Dedifferentiated amniotic fluid mesenchymal stem cell (primary cell): Measurements from ENCODE around the gene SYNGAP1.
"Not testable (repeated sequence)": the region's sequence is repeated elsewhere in the genome, so short reads cannot be mapped to it uniquely, and the experiment has no call there.

Experiments used
- DNase-seq: peaks from one replicate; pipeline ENCODE4 v3.0.0-alpha.2; 2016; ENCODE audit errors: extremely low spot score

Gene SYNGAP1

DNA sequence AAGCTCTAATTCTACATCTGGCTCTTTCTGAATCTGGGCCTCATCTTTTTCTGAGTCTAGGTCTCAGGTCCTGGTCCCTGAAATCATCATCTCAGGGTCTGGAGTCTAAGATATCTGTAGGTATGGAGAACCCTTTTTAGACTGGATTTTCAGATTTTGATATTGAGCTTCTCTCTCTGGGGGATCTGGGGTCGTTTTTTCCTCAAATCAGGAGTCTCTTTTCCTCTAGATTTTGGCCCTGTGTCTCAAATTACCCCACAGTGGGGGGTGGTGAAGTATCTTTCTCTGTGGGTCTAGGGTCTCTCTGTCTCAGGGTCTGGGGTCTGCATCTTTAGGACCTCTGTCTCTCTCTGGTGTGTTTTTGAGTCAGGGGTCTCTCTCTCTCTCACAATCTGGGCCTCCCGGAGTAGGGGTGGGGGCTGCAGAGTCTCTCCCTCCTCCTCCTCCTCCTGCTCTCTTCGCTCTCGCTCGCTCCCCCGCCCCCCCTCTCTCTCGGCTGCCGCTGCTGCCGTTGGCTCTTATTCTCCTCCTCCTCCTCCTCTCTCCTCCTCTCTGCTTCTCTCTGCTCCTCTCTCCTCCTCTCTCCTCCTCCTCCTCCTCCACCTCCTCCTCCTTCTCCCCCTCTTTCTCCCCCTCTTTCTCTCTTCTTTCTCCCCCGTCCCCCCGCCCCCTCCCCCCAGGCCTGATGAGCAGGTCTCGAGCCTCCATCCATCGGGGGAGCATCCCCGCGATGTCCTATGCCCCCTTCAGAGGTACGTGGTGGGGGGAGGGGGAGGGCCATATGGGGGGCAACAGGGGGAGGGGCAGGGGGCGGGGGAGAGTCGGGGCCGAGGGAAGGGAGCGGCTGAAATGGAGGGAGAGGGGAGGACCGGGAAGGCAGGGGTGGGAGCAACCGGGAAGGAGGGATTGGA is at the start of gene SYNGAP1:
Gene SYNGAP1 (plus strand): TSS at position 486 of the 911 bp plus-strand sequence. CDS start 200 bp downstream, at position 686.
- peak; percentile 32 for DNase-seq

DNA sequence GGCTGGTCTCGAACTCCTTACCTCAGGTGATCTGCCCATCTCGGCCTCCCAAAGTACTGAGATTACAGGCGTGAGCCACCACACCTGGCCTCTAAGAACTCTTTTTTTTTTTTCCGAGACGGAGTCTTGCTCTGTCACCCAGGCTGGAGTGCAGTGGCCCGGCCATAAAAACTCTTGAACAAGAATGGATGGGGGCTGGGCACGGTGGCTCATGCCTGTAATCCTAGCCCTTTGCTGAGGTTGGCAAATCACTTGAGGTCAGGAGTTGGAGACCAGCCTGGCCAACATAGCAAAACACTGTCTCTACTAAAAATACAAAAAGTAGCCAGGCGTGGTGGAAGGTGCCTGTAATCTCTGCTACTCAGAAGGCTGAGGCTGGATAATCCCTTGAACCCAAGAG is 48.0 kb upstream of the SYNGAP1 start:
- not testable (repeated sequence) for DNase-seq

DNA sequence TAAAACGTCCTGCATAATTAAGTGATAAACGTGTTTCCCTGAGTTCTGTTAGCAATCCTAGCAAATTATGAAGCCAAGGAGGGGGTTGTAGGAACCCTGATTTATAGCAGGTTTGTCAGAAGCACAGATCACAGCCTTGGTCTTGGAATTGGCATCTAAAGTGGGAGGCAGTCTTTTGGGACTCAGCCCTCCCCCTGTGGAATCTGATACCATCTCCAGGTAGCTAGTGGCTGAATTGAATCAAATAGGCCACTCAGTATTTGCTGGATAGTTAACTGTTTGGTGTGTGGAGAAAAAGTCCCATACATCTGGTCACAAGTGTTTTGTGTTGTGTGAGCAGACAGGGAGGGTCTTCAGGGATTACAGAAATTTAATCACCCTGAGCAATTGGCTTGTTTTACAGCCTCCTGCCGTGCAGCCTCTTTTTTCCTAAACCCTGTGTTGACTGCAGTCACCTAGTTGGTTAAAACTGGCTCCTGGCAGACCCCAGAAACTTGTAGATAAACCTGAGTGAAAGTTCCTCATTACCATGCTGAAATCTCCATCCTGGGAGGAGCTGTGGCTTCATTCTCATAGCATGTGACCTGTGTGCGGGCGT is 47.2 kb upstream of the SYNGAP1 start:
- no peak for DNase-seq

DNA sequence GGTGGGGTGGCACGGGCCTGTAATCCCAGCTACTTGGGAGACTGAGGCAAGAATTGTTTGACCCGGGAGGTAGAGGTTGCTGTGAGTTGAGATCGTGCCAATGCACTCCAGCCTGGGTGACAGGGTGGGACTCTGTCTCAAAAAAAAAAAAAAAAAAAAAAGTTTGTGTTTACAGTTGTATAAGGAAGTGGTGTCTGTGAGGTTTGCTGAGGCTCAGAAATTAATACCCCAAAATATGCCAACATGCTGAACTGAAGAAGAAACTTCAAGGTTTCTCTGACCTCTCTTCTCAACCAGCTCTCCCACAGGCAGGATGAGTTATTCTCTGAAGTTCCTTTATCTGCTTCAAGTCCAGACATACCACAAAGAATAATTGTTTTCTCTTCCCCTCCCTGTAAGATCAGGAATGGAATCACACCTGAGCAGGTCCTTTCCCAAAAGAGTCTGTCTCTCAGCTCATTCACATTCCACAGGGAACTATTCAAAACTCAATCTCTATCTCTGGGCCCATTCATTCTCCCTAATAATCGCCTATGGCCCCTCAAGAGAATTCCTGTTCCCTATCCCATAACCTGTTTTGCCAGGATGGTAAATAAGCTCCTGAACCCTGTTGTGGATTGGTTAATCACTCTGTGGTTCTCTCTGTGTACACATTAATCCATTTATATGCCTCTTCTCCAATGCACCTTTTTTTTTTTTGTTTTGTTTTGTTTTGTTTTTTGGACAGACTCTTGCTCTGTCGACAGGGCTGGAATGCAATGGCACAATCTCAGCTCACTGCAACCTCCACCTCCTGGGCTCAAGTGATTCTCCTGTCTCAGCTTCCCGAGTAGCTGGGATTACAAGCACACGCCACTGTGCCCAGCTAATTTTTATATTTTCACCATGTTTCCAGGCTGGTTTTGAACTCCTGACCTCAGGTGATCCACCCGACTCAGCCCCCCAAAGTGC is 45.6 kb upstream of the SYNGAP1 start:
- DNase-seq: no peak

DNA sequence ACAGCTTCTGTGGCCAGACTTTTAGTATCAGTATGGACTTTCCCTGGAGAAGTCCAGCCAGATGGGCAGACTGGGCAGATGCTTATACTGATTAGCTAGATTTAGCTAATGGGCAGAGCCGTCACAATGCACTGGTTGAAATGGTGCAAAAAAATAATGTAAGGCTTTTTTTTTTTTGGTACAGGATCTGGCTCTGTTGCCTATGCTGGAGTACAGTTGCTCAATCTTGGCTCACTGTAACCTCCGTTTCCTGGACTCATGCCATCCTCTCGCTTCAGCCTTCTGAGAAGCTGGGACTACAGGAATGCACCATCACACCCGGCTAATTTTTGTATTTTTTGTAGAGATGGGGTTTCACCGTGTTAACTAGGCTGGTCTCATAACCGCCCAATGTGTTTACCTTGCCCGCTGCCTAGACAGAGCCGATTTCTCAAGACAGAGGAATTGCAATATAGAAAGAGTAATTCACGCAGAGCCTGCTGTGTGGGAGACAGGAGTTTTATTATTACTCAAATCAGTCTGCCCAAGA is 44.7 kb upstream of the SYNGAP1 start:
- peak; percentile 81 for DNase-seq

DNA sequence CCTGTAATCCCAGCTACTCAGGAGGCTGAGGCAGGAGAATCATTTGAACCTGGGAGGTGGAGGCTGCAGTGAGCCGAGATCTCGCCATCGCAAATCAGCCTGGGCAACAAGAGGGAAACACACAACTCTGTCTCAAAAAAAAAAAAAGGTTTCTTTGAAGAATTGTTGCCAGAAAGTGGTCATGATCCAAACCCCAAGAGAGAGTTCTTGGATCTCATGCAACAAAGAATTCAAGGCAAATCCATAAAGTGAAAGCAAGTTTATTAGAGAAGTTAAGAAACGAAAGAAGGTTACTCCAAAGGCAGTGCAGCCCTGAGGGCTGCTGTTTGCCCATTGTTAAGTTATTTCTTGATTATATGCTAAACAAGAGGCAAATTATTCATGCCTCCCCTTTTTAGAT is 42.7 kb upstream of the SYNGAP1 start:
- no peak for DNase-seq

DNA sequence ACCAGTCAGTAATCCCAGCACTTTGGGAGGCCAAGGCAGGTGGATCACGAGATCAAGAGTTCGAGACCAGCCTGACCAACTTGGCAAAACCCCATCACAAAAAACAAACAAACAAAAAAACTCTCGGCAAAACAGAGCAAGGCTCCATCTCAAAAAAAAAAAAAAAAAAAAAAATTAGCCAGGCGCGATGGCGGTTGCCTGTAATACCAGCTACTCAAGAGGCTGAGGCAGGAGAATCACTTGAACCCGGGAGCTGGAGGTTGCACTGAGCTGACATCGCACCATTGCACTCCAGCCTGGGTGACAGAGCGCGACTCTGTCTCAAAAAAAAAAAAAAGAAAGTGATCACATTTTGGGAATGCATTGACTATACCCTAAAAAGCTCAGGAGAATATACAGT is 40.7 kb upstream of the SYNGAP1 start:
- not testable (repeated sequence) for DNase-seq

DNA sequence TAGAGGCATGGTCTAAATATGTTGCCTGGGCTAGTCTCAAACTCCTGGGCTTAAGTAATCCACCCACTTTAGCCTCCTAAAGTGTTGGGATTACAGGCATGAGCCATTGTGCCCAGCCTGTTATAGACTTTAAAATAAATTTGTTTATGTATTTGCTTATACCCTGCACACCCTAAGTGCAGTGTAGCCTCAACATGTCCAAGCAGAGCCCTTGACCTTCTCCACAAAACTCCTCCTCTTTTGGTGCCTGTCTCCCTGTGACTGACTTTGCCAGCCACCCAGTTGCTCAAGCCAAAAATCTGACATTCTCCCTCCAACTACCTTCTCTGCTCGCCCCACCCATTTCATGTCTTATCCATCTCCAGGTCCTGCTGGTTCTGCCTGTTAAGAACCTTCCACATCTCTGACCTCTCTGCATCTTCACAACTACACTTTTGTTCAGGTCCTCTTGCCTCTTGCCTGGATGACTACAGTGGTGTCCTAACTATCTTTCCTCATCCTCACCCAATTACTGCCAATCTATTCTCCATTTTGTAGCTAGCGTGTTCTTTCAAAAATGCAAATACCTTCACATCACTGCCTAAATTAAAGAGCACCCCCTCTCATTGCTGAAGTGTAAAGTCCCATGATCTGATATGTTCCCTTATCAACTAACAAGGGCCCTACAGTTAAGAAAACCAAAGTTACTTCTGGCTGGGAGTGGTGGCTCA is 39.4 kb upstream of the SYNGAP1 start:
- no peak for DNase-seq

DNA sequence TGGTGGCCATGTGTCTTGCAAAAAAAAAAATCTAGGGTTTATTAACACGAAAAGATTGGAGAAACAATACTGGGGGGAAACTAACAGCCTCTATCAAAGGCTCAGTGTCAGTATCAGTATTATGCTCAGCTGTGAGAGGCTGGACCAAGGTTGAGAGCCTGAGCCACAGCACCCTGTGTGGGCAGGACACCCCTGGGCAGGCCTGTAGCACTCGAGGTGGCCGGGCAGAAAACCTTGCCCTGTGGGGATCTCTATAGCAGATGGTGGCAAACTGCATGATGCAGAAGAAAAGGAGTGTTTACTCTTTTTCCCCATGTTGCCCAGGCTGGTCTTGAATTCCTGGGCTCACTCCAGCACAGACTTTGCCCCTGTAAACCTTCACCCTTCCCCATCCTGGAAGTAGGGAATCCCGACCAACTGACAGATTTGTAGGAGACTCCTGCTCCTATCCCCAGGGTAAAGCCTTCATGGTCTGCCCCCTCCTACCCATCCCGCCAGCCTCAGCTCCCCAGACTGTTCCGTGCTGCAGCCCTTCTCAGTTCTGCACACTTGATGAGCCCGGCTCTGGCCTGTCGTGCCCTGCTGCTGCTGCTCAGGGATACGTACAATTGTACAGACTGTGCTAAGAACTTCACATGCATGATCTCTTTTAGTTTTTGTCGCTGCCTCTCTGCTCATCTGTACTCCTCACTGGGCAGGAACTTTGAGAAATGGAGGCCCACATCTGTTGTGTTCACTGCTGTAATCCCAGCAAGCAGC is 36.3 kb upstream of the SYNGAP1 start:
- DNase-seq: no peak

DNA sequence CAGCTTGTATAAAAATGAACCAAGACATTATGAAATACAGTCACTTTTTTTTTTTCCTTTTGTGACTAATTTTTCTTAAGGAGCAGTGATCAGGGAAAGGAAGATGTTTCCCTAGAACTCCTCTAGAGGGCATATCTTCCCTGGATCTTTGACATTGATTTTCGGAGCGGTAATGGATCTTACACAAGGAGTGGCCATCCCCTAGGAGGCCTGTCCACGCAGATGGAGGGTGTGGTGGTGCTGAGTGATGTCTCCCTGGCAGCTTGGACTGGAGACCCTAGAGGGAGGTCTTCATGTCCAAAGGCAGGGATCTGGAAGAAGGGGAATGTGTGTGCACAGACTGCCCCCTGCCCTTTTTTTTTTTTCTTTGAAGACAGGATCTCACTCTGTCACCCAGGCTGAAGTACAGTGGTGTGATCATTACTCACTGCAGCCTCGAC is 35.3 kb upstream of the SYNGAP1 start:
- DNase-seq: peak; percentile 54

DNA sequence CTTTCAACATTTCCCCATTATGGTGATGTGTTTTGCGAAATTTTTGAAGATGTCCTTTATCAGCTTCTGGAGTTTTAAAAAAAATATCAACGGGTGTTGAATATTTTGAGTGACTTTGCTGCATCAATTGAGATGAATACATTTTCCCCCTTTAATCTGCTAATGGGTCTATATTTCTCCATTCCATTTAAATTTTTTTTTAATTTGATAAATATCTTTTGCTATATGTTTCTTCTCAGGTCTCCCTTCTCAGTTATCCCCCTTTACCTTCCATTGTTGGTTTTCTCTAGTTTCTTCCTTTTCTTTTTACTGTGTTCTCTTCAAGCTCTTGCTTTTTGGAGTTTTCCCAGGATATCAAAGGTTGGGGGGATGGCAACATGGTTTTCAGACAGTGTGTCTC is 29.7 kb upstream of the SYNGAP1 start:
- no peak for DNase-seq

DNA sequence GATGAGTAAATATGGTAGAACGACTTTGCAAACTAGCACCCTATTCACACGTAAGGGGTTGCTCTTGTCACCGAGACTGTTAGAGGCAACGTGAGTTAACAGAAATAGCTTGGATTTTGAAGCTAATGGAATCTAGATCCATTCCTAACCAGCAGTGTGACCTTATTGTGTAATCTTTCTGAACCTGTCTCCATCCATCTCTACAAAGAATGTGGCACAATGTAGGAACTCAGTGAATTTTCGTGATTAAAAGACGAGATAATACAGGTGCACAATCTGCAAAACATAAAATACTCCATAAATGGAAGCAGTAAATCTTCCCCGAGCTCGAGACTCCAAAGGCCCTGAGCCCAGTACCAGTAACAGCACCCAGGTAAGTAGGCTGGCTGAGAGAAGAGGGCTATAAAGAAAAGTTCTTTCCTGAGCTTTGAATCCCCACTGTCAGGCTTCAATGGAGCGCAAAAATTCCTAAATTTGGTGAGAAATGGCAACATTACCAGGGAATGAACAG is 29.0 kb upstream of the SYNGAP1 start:
- DNase-seq: no peak

DNA sequence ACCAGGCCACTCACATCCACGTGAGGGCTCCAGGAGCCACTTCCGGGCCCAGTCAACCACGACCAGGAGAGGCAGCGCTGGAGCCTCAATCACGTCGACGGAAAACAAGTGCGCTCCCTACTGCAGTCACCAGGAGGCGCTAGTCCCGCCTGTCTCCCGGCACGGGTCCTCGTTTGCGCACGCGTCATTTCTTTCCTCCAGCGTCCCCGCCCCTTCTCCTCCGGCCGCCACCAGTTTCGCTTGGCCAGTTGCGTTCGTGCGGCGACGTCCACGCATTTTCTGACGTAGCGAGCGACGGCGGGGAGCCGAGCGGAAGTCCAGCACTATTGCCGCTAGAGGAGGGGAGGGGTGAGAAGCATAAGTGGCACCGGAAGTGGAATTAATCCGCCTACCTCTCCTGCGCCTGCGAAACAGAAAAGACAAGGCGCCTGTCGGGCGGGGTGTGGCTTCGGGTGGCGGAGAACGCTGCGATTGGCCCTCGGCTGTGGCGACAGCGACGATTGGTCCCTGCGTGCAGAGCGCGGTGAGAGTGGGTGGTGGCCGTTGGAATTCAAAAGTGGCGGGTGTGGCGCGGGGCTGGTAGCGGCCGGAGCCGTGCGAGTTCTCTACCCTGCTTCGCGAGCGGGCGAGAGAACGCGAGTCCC is 28.5 kb upstream of the SYNGAP1 start, which contains the start of gene KIFC1:
Gene KIFC1 (plus strand): TSS at position 546 of the 644 bp plus-strand sequence. CDS start 163 bp downstream, outside the sequence.
- DNase-seq: peak; percentile 100

DNA sequence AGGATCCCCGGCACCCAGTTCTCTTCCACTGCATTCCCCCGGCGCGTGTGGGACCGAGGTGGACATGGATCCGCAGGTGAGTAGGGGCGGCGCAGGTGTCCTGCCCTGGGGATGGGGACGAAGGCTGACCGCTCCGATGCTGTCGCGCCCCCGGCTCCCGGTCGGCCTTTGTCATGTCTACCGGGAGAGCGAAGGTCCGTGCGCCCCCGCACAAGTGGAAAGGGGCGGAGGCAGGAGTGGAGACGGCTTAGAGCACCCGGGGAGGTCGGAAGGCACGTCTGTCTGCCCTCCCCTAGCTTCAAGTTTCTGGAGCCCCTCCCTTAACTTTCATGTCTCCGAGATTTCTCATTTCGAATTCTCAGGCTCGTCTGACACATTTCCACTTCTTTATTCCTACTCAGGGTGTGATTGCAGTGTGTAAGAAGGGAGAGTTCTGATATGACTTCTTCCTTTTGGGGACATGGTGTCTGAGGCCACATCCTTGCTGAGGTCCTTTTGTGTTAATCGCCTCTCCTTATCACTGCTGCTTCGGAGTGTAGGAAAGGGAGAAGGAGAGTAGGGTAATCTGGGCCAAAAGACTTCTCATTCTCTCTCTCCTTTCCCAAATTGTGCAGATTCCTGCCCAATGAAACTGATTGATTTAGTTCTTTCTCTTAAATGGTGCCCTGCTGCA is 27.8 kb upstream of the SYNGAP1 start:
- DNase-seq: no peak

DNA sequence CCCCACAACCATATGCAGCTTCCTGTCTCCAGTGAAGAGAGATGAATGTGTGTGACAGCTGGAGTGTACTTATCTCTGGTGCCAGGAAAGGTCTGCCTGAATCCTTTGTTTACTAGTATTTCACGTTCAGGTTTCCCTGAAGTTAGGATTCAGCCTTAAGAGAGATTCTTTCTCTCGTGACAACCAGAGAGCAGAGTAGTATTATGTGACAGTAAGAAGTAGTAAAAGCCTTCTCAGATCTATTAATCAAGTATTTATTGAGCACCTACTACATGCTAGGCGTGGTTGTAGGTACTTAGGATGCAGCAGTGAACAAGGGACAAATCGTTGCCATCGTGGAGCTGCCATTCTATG is 27.3 kb upstream of the SYNGAP1 start:
- DNase-seq: no peak

DNA sequence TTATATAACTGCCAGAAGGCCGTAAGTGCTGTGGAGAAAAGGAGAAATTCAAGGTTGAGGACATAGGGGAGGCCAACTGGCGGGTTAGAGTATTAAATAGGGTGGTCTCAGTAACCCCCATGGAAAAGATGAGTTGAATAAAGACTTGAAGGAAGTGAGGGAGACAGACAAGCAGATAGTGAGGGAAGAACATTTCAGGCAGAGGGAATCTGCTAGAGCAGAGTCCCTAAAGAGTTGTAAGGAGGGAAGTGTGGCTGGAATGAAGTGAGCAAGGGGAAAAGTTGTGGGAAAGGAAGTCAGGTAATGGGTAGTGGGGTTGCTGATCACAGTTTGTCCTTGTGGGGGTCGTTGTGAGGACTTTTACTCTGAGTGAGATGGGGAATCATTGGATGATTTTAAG is 26.9 kb upstream of the SYNGAP1 start:
- DNase-seq: no peak

DNA sequence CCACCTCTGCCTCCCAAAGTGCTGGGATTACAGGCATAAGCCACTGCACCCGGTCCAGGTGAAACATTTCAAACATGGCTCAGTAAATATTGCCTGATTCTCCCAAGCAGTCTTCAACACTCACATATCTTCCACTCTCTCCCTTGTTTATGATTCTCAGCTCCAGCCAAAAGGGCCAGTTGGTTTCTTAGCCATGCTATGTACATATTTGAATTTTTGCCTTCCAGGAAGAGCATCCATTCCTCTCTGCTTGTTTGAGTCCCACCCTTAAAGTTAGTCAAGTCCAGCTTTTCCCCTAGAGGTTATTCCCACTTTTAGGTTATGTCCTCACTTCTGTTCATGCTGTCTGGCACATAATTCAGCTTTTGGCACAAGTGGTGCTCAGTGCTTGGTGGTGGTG is 22.3 kb upstream of the SYNGAP1 start:
- no peak for DNase-seq

DNA sequence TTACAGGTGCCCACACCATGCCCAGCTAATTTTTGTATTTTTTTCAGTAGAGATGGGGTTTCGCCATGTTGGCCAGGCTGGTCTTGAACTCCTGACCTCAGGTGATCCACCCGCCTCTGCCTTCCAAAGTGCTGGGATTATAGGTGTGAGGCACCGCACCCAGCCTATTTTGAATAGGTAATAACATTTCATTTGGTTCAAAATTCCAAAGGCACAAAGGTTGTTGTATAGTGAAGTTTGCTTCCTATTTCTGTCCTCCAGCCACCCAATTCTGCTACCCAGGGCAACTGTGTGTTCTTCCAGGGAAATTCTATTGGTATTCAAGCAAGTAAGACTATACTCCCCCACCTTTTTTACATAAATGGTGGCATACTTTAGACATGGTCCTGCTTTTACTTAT is 21.3 kb upstream of the SYNGAP1 start:
- DNase-seq: not testable (repeated sequence)

DNA sequence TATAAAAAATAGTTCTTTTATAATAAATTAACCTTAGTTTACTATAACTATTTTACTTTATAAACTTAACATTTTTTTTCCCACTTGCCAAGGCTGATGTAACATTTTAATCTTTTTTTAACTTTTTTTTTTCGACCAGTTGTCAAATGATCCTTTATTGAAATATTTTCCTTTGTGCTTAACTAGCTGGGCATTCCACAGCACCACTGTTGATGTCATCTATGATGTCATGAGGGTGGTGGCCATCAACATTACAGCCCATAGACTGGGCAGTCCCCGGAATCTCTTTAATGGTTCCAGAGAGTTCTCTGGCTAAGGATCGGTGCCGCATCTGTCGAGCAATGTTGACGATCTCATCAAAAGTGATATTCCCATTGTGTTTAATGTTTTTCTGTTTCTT is 20.0 kb upstream of the SYNGAP1 start:
- DNase-seq: not testable (repeated sequence)
